NT2/D1 (cell line): ENCODE measurements around the gene IL4R.

ENCODE experiments used
- DNase-seq: peaks from one replicate; pipeline ENCODE4 v3.0.0-alpha.2; 2011; ENCODE audit warnings: low read depth, low spot score
- H3K27me3 ChIP-seq: 2 replicates; pipeline ENCODE4 v1.6.0; 2011; ENCODE audit warnings: mild to moderate bottlenecking; ENCODE audit not compliant: insufficient read length, insufficient read depth
- H3K36me3 ChIP-seq: 2 replicates; pipeline ENCODE4 v1.6.1; 2011; ENCODE audit warnings: mild to moderate bottlenecking, low read length, mixed read lengths; ENCODE audit not compliant: insufficient read depth, insufficient read length
- H3K4me1 ChIP-seq: 2 replicates; pipeline ENCODE4 v1.5.1; 2011; ENCODE audit not compliant: insufficient read depth, insufficient read length
- H3K4me3 ChIP-seq: 2 replicates; pipeline ENCODE4 v1.5.1; 2011; ENCODE audit warnings: low read depth; ENCODE audit not compliant: insufficient read length
- H3K9ac ChIP-seq: 2 replicates; pipeline ENCODE4 v1.6.0; 2011; ENCODE audit warnings: low read depth; ENCODE audit not compliant: insufficient read length
- H3K9me3 ChIP-seq: 2 replicates; pipeline ENCODE4 v1.5.1; 2011; ENCODE audit warnings: mild to moderate bottlenecking, low read length; ENCODE audit not compliant: insufficient read depth
- SUZ12 ChIP-seq: IDR thresholded peaks from 2 replicates; pipeline ENCODE4 v1.6.1; 2011; ENCODE audit not compliant: insufficient read length, insufficient read depth; ENCODE audit errors: extremely low read depth
- YY1 ChIP-seq: IDR thresholded peaks from 2 replicates; pipeline ENCODE4 v1.6.1; 2011; ENCODE audit not compliant: insufficient read length, insufficient read depth
- ZNF274 ChIP-seq: IDR thresholded peaks from 2 replicates; pipeline ENCODE4 v1.6.1; 2011; ENCODE audit warnings: mild to moderate bottlenecking, low read depth, low read length

IL4R gene

DNA sequence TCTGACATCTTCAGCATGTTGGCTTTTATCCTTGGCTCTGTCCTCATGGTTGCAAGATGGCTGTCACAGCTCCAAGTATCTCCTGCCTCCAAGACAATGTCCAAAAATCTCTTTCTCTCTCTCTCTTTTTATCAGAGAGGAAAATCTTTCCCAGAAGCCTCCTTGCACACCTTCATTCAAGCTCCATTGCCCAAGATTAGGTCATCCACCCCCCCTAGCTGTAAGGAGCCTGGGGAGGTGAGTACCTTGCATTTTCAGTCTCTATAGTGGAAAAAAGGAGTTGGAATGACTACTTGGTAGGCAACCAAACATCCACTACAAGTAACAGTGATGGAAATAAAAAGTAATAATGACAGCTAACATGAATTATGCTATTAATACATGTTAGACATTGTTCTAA is 23.2 kb upstream of the IL4R start:
- no peak overlapping the region for H3K9ac ChIP-seq

GRCh38 chr16:27291106-27291505 is 22.7 kb upstream of the IL4R start:
- H3K9me3 ChIP-seq: no peaks in the 10 kb centered on the region
- no peak for DNase-seq
- no peak overlapping the region for H3K9ac ChIP-seq
- H3K4me1 ChIP-seq: no peaks in the 10 kb centered on the region
- H3K36me3 ChIP-seq: no peaks in the 10 kb centered on the region
- TF ChIP-seq YY1: no peak
- no peak for TF ChIP-seq ZNF274
- TF ChIP-seq SUZ12: no peak
- no peaks in the 10 kb centered on the region for H3K27me3 ChIP-seq
- H3K4me3 ChIP-seq: no peak overlapping the region

More for the DNA sequence above, 23.2 kb upstream of the IL4R start:
- Histone ChIP-seq H3K4me3 (no peak overlapping the region), H3K36me3 (no peaks in the 10 kb centered on the region), H3K4me1 (no peaks in the 10 kb centered on the region), H3K9me3 (no peaks in the 10 kb centered on the region), H3K27me3 (no peaks in the 10 kb centered on the region)
- TF ChIP-seq SUZ12 (no peak), YY1 (no peak), ZNF274 (no peak)
- DNase-seq: no peak

DNA sequence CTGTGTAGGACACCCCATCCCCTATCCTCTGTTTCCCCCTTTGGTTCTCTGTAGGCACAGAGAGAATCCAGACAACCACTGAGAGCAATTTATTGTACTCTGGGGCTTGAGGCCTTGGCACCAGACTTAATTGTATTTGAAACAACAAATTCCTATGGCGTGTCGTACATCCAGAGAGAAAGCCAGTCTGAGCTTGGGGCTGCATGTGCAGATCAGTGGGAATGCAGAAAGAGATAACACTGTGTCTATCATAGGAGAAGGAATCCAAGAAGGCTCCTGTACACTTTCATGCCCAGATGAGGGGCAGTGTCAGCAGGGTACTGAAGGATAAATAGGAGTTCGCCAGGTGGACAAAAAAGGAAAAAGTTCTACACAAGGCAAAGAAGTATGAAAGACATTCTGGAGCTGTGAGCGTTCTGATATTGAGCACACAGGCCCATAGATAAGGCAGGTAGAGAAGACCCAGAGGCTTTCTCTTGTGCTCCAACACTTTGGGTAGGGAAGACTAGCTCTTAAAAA is 22.0 kb upstream of the IL4R start:
- no peak overlapping the region for H3K9ac ChIP-seq
- no peak for TF ChIP-seq YY1
- no peak for TF ChIP-seq ZNF274
- no peak for TF ChIP-seq SUZ12
- H3K9me3 ChIP-seq: no peaks in the 10 kb centered on the region
- no peak overlapping the region for H3K4me3 ChIP-seq
- no peaks in the 10 kb centered on the region for H3K4me1 ChIP-seq
- no peaks in the 10 kb centered on the region for H3K27me3 ChIP-seq
- no peaks in the 10 kb centered on the region for H3K36me3 ChIP-seq
- no peak for DNase-seq

GRCh38 chr16:27293343-27293742 is 20.4 kb upstream of the IL4R start:
- no peaks in the 10 kb centered on the region for H3K36me3 ChIP-seq
- H3K9me3 ChIP-seq: no peaks in the 10 kb centered on the region
- no peak overlapping the region for H3K4me3 ChIP-seq
- H3K9ac ChIP-seq: no peak overlapping the region
- TF ChIP-seq YY1 (no peak), SUZ12 (no peak), ZNF274 (no peak)
- DNase-seq: no peak
- H3K27me3 ChIP-seq: no peaks in the 10 kb centered on the region
- H3K4me1 ChIP-seq: no peaks in the 10 kb centered on the region

DNA sequence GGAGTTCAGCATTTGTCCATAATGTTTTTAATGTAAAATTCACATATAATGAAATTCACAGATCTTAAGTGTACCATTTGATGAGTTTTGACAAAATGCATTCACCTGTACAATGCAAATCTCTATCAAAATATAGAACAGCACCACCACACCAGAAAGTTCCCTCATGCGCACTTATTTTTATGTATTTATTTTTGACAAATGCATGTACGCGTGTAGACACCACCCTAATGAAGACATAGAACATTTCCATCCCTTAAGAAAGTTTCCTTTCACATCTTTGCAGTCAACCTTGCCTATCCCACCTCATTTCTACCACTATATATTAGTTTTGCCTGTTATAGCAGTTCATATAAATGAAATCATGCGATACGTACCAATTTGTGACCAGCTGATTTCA is 15.6 kb upstream of the IL4R start:
- H3K27me3 ChIP-seq: no peaks in the 10 kb centered on the region
- H3K9me3 ChIP-seq: no peaks in the 10 kb centered on the region
- no peaks in the 10 kb centered on the region for H3K4me1 ChIP-seq
- no peak for DNase-seq
- no peak overlapping the region for H3K9ac ChIP-seq
- no peak for TF ChIP-seq YY1
- H3K4me3 ChIP-seq: no peak overlapping the region
- H3K36me3 ChIP-seq: no peaks in the 10 kb centered on the region

- Histone ChIP-seq H3K27me3 (no peaks in the 10 kb centered on the region), H3K9ac (no peak overlapping the region), H3K4me3 (no peak overlapping the region), H3K4me1 (no peaks in the 10 kb centered on the region), H3K9me3 (no peaks in the 10 kb centered on the region), H3K36me3 (no peaks in the 10 kb centered on the region)
- no peak for TF ChIP-seq ZNF274
- no peak for TF ChIP-seq YY1
- no peak for TF ChIP-seq SUZ12
- no peak for DNase-seq
Observed at GRCh38 chr16:27301236-27301861, 12.4 kb upstream of the IL4R start.

DNA sequence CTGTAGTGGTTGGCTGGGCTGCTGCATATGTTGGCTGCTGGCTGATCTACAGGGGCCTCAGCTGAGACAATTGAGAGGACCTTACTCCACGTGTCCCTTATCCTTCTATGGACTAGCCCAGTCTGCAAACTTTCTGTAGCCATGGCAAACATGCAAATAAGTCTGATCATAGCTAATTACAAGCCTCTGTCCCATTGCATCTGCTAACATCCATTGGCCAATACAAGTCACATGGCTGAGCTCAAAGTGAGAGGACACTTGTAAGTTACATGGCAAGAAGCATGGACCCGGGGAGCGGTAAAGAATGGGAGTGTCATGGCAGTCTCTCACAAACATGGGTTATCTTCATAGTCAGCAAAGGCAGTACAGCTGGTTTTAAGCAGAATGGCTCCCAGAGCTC is 11.6 kb upstream of the IL4R start:
- no peak overlapping the region for H3K9ac ChIP-seq
- no peaks in the 10 kb centered on the region for H3K9me3 ChIP-seq
- no peaks in the 10 kb centered on the region for H3K4me1 ChIP-seq
- H3K36me3 ChIP-seq: no peaks in the 10 kb centered on the region
- no peak for DNase-seq
- H3K4me3 ChIP-seq: no peak overlapping the region
- TF ChIP-seq ZNF274 (no peak), YY1 (no peak), SUZ12 (no peak)
- H3K27me3 ChIP-seq: no peaks in the 10 kb centered on the region
